ENCODE results near the gene SLC2A4RG.
A peak's percentile ranks its signal among the peaks of the same experiment; 100 is the strongest.

SLC2A4RG gene

DNA sequence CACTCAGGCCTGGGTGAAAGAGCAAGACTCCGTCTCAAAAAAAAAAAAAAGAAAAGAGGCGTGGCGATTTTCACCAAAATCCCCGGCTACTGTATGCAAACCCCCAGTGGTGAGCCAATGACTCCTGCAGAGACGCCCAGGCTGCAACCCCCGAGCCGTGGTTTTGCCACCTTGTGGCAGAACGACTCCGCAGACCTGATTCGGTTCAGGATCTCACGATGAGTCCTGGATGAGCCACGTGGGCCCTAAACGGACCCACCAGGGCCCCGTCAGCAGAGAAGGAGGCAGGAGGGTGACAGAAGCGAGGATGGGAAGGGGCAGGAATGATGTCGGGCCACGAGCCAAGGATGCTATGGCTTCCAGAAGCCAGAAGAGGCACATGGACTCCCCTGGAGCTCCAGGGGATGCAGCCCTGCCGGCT lies 42.5 kb downstream of the SLC2A4RG start:
- Mint-ChIP-seq H3K4me1 (peaks cover 9% of the 10 kb centered on the region), H3K27ac (no peak overlapping the region), H3K9me3 (no peaks in the 10 kb centered on the region), H3K4me3 (no peak overlapping the region), H3K27me3 (ENCODE audit: low read depth, poor library complexity) (peaks cover 8% of the 10 kb centered on the region), H3K36me3 (ENCODE audit: low read depth) (peaks cover 35% of the 10 kb centered on the region)
- DNase-seq, result no peak
- TF ChIP-seq, protein P1, sequence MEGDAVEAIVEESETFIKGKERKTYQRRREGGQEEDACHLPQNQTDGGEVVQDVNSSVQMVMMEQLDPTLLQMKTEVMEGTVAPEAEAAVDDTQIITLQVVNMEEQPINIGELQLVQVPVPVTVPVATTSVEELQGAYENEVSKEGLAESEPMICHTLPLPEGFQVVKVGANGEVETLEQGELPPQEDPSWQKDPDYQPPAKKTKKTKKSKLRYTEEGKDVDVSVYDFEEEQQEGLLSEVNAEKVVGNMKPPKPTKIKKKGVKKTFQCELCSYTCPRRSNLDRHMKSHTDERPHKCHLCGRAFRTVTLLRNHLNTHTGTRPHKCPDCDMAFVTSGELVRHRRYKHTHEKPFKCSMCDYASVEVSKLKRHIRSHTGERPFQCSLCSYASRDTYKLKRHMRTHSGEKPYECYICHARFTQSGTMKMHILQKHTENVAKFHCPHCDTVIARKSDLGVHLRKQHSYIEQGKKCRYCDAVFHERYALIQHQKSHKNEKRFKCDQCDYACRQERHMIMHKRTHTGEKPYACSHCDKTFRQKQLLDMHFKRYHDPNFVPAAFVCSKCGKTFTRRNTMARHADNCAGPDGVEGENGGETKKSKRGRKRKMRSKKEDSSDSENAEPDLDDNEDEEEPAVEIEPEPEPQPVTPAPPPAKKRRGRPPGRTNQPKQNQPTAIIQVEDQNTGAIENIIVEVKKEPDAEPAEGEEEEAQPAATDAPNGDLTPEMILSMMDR (IDR thresholded peaks at IDR 0.05), result no peak

- H3K4me1 Mint-ChIP-seq, result peaks cover 8% of the 10 kb centered on the region
- TF ChIP-seq, protein P1 (IDR thresholded peaks at IDR 0.05), result no peak
- peaks cover 8% of the 10 kb centered on the region for H3K27me3 Mint-ChIP-seq (ENCODE audit: low read depth, poor library complexity)
- peak overlapping the region; percentile 51 for H3K27ac Mint-ChIP-seq
- no peak overlapping the region for H3K4me3 Mint-ChIP-seq
- H3K9me3 Mint-ChIP-seq, result no peaks in the 10 kb centered on the region
- H3K36me3 Mint-ChIP-seq (ENCODE audit: low read depth), result peaks cover 30% of the 10 kb centered on the region
- no peak for DNase-seq
These were observed 43.0 kb downstream of the SLC2A4RG start for GRCh38 chr20:63782521-63782971.

GRCh38 chr20:63783970-63784369 lies 44.4 kb downstream of the SLC2A4RG start:
- H3K36me3 Mint-ChIP-seq (ENCODE audit: low read depth), result peaks cover 27% of the 10 kb centered on the region
- H3K4me1 Mint-ChIP-seq, result peaks cover 13% of the 10 kb centered on the region
- H3K4me3 Mint-ChIP-seq, result no peak overlapping the region
- H3K9me3 Mint-ChIP-seq, result no peaks in the 10 kb centered on the region
- H3K27me3 Mint-ChIP-seq (ENCODE audit: low read depth, poor library complexity), result peaks cover 8% of the 10 kb centered on the region
- TF ChIP-seq, protein P1 (IDR thresholded peaks at IDR 0.05), result no peak
- DNase-seq, result no peak
- H3K27ac Mint-ChIP-seq, result peak overlapping the region; percentile 36

DNA sequence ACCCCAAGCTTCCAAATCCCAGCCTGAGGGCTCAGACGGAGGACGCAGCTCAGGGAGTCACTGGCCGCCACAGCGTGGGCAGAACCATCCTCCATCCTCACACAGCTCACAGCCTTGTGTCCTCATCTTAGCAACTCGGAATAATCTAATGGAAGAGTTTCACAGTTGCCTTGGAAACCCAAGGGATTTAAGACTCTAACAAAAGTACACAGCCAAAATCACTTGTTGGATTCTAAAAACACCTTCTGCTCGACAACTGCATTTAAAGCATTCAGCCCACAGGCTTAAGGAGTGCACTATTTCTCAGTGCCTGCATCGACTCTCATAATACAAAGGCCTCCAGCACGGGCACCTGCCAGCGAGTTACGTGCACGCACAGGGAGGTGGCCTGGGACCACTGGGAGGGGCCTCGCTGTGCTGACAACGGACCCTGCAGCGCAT lies 46.1 kb downstream of the SLC2A4RG start:
- H3K27me3 Mint-ChIP-seq (ENCODE audit: low read depth, poor library complexity), result peaks cover 8% of the 10 kb centered on the region
- H3K27ac Mint-ChIP-seq, result peak overlapping the region; percentile 51
- peaks cover 13% of the 10 kb centered on the region for H3K4me1 Mint-ChIP-seq
- H3K4me3 Mint-ChIP-seq, result no peak overlapping the region
- TF ChIP-seq, protein P1 (IDR thresholded peaks at IDR 0.05), result no peak
- no peak for DNase-seq
- no peaks in the 10 kb centered on the region for H3K9me3 Mint-ChIP-seq
- H3K36me3 Mint-ChIP-seq (ENCODE audit: low read depth), result peaks cover 27% of the 10 kb centered on the region

DNA sequence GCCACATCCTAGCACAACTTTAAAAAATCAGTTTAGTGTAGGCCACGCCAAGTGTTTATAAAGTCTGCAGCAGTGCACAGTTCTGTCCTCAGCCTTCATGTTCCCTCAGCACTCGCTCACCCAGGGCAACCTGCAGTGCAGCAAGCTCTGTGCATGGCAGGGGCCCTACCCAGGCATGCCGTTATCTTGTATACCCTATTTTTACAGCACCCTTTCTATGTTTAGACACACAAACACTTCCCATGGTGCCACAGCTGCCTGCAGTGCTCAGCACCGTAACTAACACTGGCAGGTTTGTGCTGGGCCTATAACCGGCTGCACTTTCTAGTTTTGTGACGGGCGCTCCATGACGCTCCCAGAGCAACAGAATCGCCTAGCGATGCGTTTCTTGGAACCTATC lies 47.7 kb downstream of the SLC2A4RG start:
- Mint-ChIP-seq H3K27me3 (ENCODE audit: low read depth, poor library complexity) (peaks cover 5% of the 10 kb centered on the region), H3K4me3 (no peak overlapping the region), H3K9me3 (no peaks in the 10 kb centered on the region), H3K4me1 (peaks cover 18% of the 10 kb centered on the region), H3K27ac (peak overlapping the region; percentile 88), H3K36me3 (ENCODE audit: low read depth) (peaks cover 28% of the 10 kb centered on the region)
- TF ChIP-seq, protein P1 (IDR thresholded peaks at IDR 0.05), result no peak
- DNase-seq, result no peak

DNA sequence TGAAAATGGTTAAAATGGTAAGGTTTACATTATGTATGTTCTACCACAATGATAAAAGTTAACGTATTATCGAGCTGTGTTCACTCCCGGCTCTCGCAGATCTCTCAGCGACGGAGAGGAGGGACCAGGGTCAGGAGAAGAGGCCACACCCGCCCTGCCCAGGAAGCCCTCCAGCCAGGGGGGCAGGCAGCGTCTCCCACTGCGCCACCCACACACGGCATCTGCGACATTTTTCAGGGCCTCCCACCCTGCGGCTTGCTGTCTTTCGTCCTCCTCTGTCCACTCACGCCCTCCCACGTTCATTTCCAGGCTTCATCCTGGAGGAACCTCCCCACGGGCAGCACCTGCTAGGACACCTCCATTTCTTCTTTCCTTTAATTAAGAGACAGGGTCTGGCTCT lies 48.2 kb downstream of the SLC2A4RG start:
- Mint-ChIP-seq H3K27ac (peak overlapping the region; percentile 96), H3K4me1 (peaks cover 23% of the 10 kb centered on the region), H3K36me3 (ENCODE audit: low read depth) (peaks cover 28% of the 10 kb centered on the region), H3K4me3 (no peak overlapping the region), H3K27me3 (ENCODE audit: low read depth, poor library complexity) (peaks cover 5% of the 10 kb centered on the region), H3K9me3 (no peaks in the 10 kb centered on the region)
- TF ChIP-seq, protein P1 (IDR thresholded peaks at IDR 0.05), result no peak
- no peak for DNase-seq
